MM.1S (cell line): ENCODE data around the gene SEMA6A.

Experiments
- DNase-seq: peaks from one replicate; pipeline ENCODE4 v3.0.0-alpha.2; 2015
- H2AFZ ChIP-seq: fragments of 300-600 bp; sonication (generic); 2 replicates; pipeline ENCODE4 v1.6.0; 2016; ENCODE audit warnings: antibody characterized with exemption, low read length
- H3F3A ChIP-seq: fragments of 300-600 bp; sonication (generic); 2 replicates; pipeline ENCODE4 v1.6.1; 2016; ENCODE audit warnings: mild to moderate bottlenecking, antibody characterized with exemption, low read length, moderate library complexity, mixed read lengths; ENCODE audit not compliant: insufficient read depth
- H3K27ac ChIP-seq: fragments of 300-600 bp; sonication (generic); 2 replicates; pipeline ENCODE4 v1.5.1; 2016; ENCODE audit warnings: mild to moderate bottlenecking, low read length
- H3K27me3 ChIP-seq: fragments of 300-600 bp; sonication (generic); replicated peaks from 2 replicates; pipeline ENCODE4 v1.6.0; 2016; ENCODE audit warnings: low read length; ENCODE audit not compliant: insufficient read depth
- H3K36me3 ChIP-seq: fragments of 300-600 bp; sonication (generic); replicated peaks from 2 replicates; pipeline ENCODE4 v1.6.1; 2016; ENCODE audit warnings: mild to moderate bottlenecking, low read length, mixed read lengths; ENCODE audit not compliant: insufficient read depth
- H3K4me1 ChIP-seq: fragments of 300-600 bp; sonication (generic); 2 replicates; pipeline ENCODE4 v1.6.1; 2016; ENCODE audit warnings: low read length, mixed read lengths
- H3K4me2 ChIP-seq: fragments of 300-600 bp; sonication (generic); 2 replicates; pipeline ENCODE4 v1.6.0; 2016; ENCODE audit warnings: low read depth, low read length
- H3K4me3 ChIP-seq: fragments of 300-600 bp; sonication (generic); 2 replicates; pipeline ENCODE4 v1.5.1; 2016; ENCODE audit warnings: low read length, mixed read lengths
- H3K79me2 ChIP-seq: fragments of 300-600 bp; sonication (generic); 2 replicates; pipeline ENCODE4 v1.6.1; 2016; ENCODE audit warnings: mixed run types, low read length, mixed read lengths
- H3K9ac ChIP-seq: fragments of 300-600 bp; sonication (generic); 2 replicates; pipeline ENCODE4 v1.6.1; 2016; ENCODE audit warnings: low read length, mixed read lengths
- H3K9me2 ChIP-seq: fragments of 300-600 bp; sonication (generic); replicated peaks from 2 replicates; pipeline ENCODE4 v1.6.1; 2016; ENCODE audit warnings: mild to moderate bottlenecking, low read length, mixed read lengths; ENCODE audit not compliant: insufficient read depth
- H3K9me3 ChIP-seq: fragments of 300-600 bp; sonication (generic); replicated peaks from 2 replicates; pipeline ENCODE4 v1.6.1; 2016; ENCODE audit warnings: mild to moderate bottlenecking, low read length, mixed read lengths; ENCODE audit not compliant: insufficient read depth
- H4K20me1 ChIP-seq: fragments of 300-600 bp; sonication (generic); 2 replicates; pipeline ENCODE4 v1.6.1; 2016; ENCODE audit warnings: mild to moderate bottlenecking, low read length, moderate library complexity, mixed read lengths; ENCODE audit not compliant: insufficient read depth
- CTCF ChIP-seq: fragments of 300-600 bp; sonication (generic); IDR thresholded peaks from 2 replicates; pipeline ENCODE4 v1.5.1; 2016; ENCODE audit warnings: antibody characterized with exemption, low read length, mixed read lengths
- EZH2 ChIP-seq: fragments of 300-600 bp; sonication (generic); optimal IDR thresholded peaks from 2 replicates; pipeline ENCODE3; 2017; ENCODE audit warnings: low read depth, mild to moderate bottlenecking, antibody characterized with exemption, low read length, mixed read lengths
- EZH2phosphoT487 ChIP-seq: fragments of 300-600 bp; sonication (generic); IDR thresholded peaks from 2 replicates; pipeline ENCODE4 v1.6.1; 2018; ENCODE audit warnings: antibody characterized with exemption, low read length

SEMA6A gene

GRCh38 chr5:116421080-116421629 is 153.5 kb downstream of the SEMA6A start:
- no peak overlapping the region for H3K27ac ChIP-seq
- H3K36me3 ChIP-seq = no peaks in the 10 kb centered on the region
- no peaks in the 10 kb centered on the region for H3K4me1 ChIP-seq
- no peak for DNase-seq
- no peaks in the 10 kb centered on the region for H3K79me2 ChIP-seq
- no peak overlapping the region for H3K9ac ChIP-seq
- H3K9me2 ChIP-seq = no peaks in the 10 kb centered on the region
- no peaks in the 10 kb centered on the region for H3K27me3 ChIP-seq
- no peaks in the 10 kb centered on the region for H3F3A ChIP-seq
- no peaks in the 10 kb centered on the region for H3K9me3 ChIP-seq
- TF ChIP-seq EZH2phosphoT487 (no peak), CTCF (no peak), EZH2 (no peak)
- no peak overlapping the region for H3K4me3 ChIP-seq
- no peaks in the 10 kb centered on the region for H4K20me1 ChIP-seq
- H2AFZ ChIP-seq = no peak overlapping the region
- H3K4me2 ChIP-seq = no peak overlapping the region

- Histone ChIP-seq H3K9me3 (no peaks in the 10 kb centered on the region), H3K4me1 (no peaks in the 10 kb centered on the region), H3K9me2 (no peaks in the 10 kb centered on the region), H3K79me2 (no peaks in the 10 kb centered on the region), H3K4me2 (no peak overlapping the region), H3K27ac (no peak overlapping the region), H3K9ac (no peak overlapping the region), H3K36me3 (no peaks in the 10 kb centered on the region), H3K4me3 (no peak overlapping the region), H3K27me3 (no peaks in the 10 kb centered on the region), H3F3A (no peaks in the 10 kb centered on the region), H2AFZ (no peak overlapping the region), H4K20me1 (no peaks in the 10 kb centered on the region)
- DNase-seq = no peak
- no peak for TF ChIP-seq EZH2phosphoT487
- no peak for TF ChIP-seq CTCF
- no peak for TF ChIP-seq EZH2
Measured at GRCh38 chr5:116420540-116420939, 154.1 kb downstream of the SEMA6A start.

- no peak for DNase-seq
Measured at GRCh38 chr5:116419258-116419657, 155.4 kb downstream of the SEMA6A start.

More at GRCh38 chr5:116419258-116419657, 155.4 kb downstream of the SEMA6A start:
- Histone ChIP-seq H4K20me1 (no peaks in the 10 kb centered on the region), H3K4me2 (no peak overlapping the region), H3K79me2 (no peaks in the 10 kb centered on the region), H3K27ac (no peak overlapping the region), H3K9ac (no peak overlapping the region), H3K9me3 (no peaks in the 10 kb centered on the region), H2AFZ (no peak overlapping the region), H3K9me2 (no peaks in the 10 kb centered on the region), H3K36me3 (no peaks in the 10 kb centered on the region), H3K4me1 (no peaks in the 10 kb centered on the region), H3K27me3 (no peaks in the 10 kb centered on the region), H3K4me3 (no peak overlapping the region), H3F3A (no peaks in the 10 kb centered on the region)
- TF ChIP-seq CTCF = no peak
- TF ChIP-seq EZH2phosphoT487 = no peak
- no peak for TF ChIP-seq EZH2
